ENCODE results near the gene RNF128.
A peak's percentile ranks its signal among the peaks of the same experiment; 100 is the strongest.

Gene RNF128

DNA sequence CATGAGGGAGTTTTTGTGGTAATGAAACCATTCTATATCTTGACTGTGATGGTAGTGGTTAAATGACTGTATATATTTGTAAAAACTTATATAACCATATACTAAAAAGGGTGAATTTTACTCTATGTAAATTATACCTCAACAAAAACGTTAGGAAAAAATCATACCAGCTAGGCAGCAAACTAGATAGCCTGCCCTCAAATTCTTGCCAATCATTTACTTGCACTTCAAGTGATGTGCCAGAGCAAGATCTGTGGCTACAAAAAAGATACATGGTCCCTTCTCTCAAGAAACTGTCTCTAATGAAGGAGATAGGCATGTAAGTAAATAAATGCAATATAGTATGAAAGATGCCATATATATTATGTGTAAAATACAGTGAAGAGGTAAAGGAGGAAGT is 10.0 kb upstream of the RNF128 start:
- H3K27ac ChIP-seq (ENCODE audit: low read depth, low read length): no peak overlapping the region
- peaks cover 3% of the 10 kb centered on the region for H3K27me3 ChIP-seq (ENCODE audit: control insufficient read depth, insufficient read depth, low read length)
- H3K4me1 ChIP-seq (ENCODE audit: control insufficient read depth, insufficient read depth, low read length): no peaks in the 10 kb centered on the region
- no peaks in the 10 kb centered on the region for H3K36me3 ChIP-seq (ENCODE audit: control insufficient read depth, insufficient read depth, low read length)
- no peak overlapping the region for H3K4me3 ChIP-seq (ENCODE audit: low read length)
- H3K9ac ChIP-seq (ENCODE audit: low read length): no peak overlapping the region

DNA sequence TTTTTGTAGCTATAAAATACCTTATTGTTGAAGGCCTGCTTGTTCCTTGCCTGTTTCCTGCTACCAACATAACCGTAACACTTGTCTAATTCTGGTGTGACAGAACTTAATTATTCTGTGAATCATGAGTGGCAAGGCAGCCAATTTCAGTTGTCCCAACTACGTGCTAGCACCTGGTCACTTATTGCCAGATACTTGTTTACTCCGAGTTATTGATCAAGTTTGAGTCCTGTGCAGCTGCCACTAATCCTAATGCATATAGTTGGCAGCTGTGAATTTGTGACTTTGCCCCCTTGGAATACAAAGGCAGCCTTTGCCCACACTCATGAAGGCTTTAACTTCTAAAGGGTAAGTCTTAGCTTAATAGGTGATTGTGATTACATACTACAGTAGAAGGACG is 7.8 kb upstream of the RNF128 start:
- no peak overlapping the region for H3K4me3 ChIP-seq (ENCODE audit: low read length)
- H3K27me3 ChIP-seq (ENCODE audit: control insufficient read depth, insufficient read depth, low read length): peaks cover 3% of the 10 kb centered on the region
- H3K9ac ChIP-seq (ENCODE audit: low read length): no peak overlapping the region
- H3K4me1 ChIP-seq (ENCODE audit: control insufficient read depth, insufficient read depth, low read length): no peaks in the 10 kb centered on the region
- H3K27ac ChIP-seq (ENCODE audit: low read depth, low read length): no peak overlapping the region
- H3K36me3 ChIP-seq (ENCODE audit: control insufficient read depth, insufficient read depth, low read length): no peaks in the 10 kb centered on the region

- no peak overlapping the region for H3K9ac ChIP-seq (ENCODE audit: low read length)
- H3K27ac ChIP-seq (ENCODE audit: low read depth, low read length): no peak overlapping the region
- H3K4me1 ChIP-seq (ENCODE audit: control insufficient read depth, insufficient read depth, low read length): no peaks in the 10 kb centered on the region
- peak overlapping the region; percentile 61 for H3K4me3 ChIP-seq (ENCODE audit: low read length)
- no peaks in the 10 kb centered on the region for H3K36me3 ChIP-seq (ENCODE audit: control insufficient read depth, insufficient read depth, low read length)
- no peaks in the 10 kb centered on the region for H3K27me3 ChIP-seq (ENCODE audit: control insufficient read depth, insufficient read depth, low read length)
Observed at GRCh38 chrX:106725931-106726330, 570 bp upstream of the RNF128 start.

GRCh38 chrX:106728337-106728736 is 1.8 kb downstream of the RNF128 start:
- H3K27me3 ChIP-seq (ENCODE audit: control insufficient read depth, insufficient read depth, low read length): no peaks in the 10 kb centered on the region
- no peak overlapping the region for H3K27ac ChIP-seq (ENCODE audit: low read depth, low read length)
- no peaks in the 10 kb centered on the region for H3K36me3 ChIP-seq (ENCODE audit: control insufficient read depth, insufficient read depth, low read length)
- H3K4me1 ChIP-seq (ENCODE audit: control insufficient read depth, insufficient read depth, low read length): no peaks in the 10 kb centered on the region
- no peak overlapping the region for H3K9ac ChIP-seq (ENCODE audit: low read length)
- H3K4me3 ChIP-seq (ENCODE audit: low read length): no peak overlapping the region

DNA sequence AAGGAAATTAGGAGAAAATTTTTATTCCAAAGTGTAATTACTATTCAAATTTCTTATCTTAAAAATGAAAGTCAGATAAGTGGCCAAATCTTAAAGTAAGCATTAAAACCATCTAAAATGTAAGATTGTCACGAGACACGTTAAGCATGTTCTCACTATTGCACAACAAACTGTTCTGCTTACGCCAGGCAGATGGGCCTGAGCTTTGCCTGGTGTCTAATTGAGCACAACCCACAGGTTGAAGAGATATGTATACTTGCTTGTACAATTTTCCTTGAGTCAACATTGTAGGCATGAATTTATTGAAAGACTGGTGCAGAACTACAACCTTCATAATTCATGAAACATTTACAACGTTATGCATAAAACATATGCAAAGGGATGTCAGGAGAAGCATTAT is 3.9 kb downstream of the RNF128 start:
- H3K4me1 ChIP-seq (ENCODE audit: control insufficient read depth, insufficient read depth, low read length): no peaks in the 10 kb centered on the region
- H3K27me3 ChIP-seq (ENCODE audit: control insufficient read depth, insufficient read depth, low read length): no peaks in the 10 kb centered on the region
- H3K36me3 ChIP-seq (ENCODE audit: control insufficient read depth, insufficient read depth, low read length): no peaks in the 10 kb centered on the region
- no peak overlapping the region for H3K4me3 ChIP-seq (ENCODE audit: low read length)
- H3K27ac ChIP-seq (ENCODE audit: low read depth, low read length): no peak overlapping the region
- no peak overlapping the region for H3K9ac ChIP-seq (ENCODE audit: low read length)

DNA sequence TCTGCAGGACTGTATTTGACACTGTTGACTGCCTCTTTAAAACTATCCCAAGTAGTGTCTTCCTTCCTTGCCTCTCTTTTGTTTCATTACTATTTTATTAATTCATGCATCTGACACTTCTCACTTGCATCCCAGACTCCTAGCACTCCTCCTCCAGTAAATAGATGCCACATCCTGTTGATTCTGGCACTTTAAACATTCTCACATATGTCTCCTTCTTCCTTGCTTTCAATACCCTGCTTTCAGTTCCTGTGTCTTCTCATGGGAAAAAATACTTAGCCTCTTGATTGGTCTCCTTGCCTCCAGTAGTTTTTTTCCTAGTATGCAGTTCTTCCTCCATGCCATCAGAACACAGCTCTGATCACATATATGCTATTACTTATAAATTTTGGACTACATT is 5.1 kb downstream of the RNF128 start:
- H3K36me3 ChIP-seq (ENCODE audit: control insufficient read depth, insufficient read depth, low read length): no peaks in the 10 kb centered on the region
- no peak overlapping the region for H3K9ac ChIP-seq (ENCODE audit: low read length)
- no peak overlapping the region for H3K4me3 ChIP-seq (ENCODE audit: low read length)
- no peak overlapping the region for H3K27ac ChIP-seq (ENCODE audit: low read depth, low read length)
- H3K27me3 ChIP-seq (ENCODE audit: control insufficient read depth, insufficient read depth, low read length): no peaks in the 10 kb centered on the region
- no peaks in the 10 kb centered on the region for H3K4me1 ChIP-seq (ENCODE audit: control insufficient read depth, insufficient read depth, low read length)

- Histone ChIP-seq H3K27ac (ENCODE audit: low read depth, low read length) (no peak overlapping the region), H3K4me3 (ENCODE audit: low read length) (no peak overlapping the region), H3K4me1 (ENCODE audit: control insufficient read depth, insufficient read depth, low read length) (no peaks in the 10 kb centered on the region), H3K36me3 (ENCODE audit: control insufficient read depth, insufficient read depth, low read length) (no peaks in the 10 kb centered on the region), H3K27me3 (ENCODE audit: control insufficient read depth, insufficient read depth, low read length) (no peaks in the 10 kb centered on the region), H3K9ac (ENCODE audit: low read length) (no peak overlapping the region)
Observed at GRCh38 chrX:106734827-106735226, 8.3 kb downstream of the RNF128 start.

- H3K4me1 ChIP-seq (ENCODE audit: control insufficient read depth, insufficient read depth, low read length): no peaks in the 10 kb centered on the region
- H3K9ac ChIP-seq (ENCODE audit: low read length): no peak overlapping the region
- H3K4me3 ChIP-seq (ENCODE audit: low read length): no peak overlapping the region
- no peaks in the 10 kb centered on the region for H3K36me3 ChIP-seq (ENCODE audit: control insufficient read depth, insufficient read depth, low read length)
- no peak overlapping the region for H3K27ac ChIP-seq (ENCODE audit: low read depth, low read length)
- no peaks in the 10 kb centered on the region for H3K27me3 ChIP-seq (ENCODE audit: control insufficient read depth, insufficient read depth, low read length)
Observed at GRCh38 chrX:106740193-106740780, 13.8 kb downstream of the RNF128 start.

DNA sequence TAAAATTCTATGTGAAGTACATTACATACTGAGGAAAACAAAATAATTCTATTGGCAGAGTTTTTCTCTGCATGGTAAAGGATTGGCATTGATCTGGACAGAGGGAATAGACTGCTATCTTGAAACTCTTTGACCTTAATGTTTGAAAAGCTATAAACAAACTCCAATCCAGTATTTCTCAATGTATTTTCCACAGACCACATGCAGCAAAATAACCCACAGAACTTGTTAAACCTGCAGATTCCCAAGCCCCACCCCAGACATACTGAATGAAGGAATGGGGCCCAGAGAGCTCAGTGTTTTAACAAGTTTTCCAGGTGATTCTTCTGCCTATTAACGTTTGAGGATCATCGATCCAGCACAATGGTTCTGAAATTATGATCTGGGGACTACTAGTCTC is 15.7 kb downstream of the RNF128 start:
- H3K36me3 ChIP-seq (ENCODE audit: control insufficient read depth, insufficient read depth, low read length): no peaks in the 10 kb centered on the region
- H3K4me3 ChIP-seq (ENCODE audit: low read length): no peak overlapping the region
- H3K4me1 ChIP-seq (ENCODE audit: control insufficient read depth, insufficient read depth, low read length): no peaks in the 10 kb centered on the region
- no peaks in the 10 kb centered on the region for H3K27me3 ChIP-seq (ENCODE audit: control insufficient read depth, insufficient read depth, low read length)
- no peak overlapping the region for H3K27ac ChIP-seq (ENCODE audit: low read depth, low read length)
- no peak overlapping the region for H3K9ac ChIP-seq (ENCODE audit: low read length)

- H3K4me3 ChIP-seq (ENCODE audit: low read length): no peak overlapping the region
- H3K27me3 ChIP-seq (ENCODE audit: control insufficient read depth, insufficient read depth, low read length): no peaks in the 10 kb centered on the region
- no peak overlapping the region for H3K27ac ChIP-seq (ENCODE audit: low read depth, low read length)
- no peak overlapping the region for H3K9ac ChIP-seq (ENCODE audit: low read length)
- H3K4me1 ChIP-seq (ENCODE audit: control insufficient read depth, insufficient read depth, low read length): no peaks in the 10 kb centered on the region
- H3K36me3 ChIP-seq (ENCODE audit: control insufficient read depth, insufficient read depth, low read length): no peaks in the 10 kb centered on the region
Observed at GRCh38 chrX:106742805-106743204, 16.3 kb downstream of the RNF128 start.

DNA sequence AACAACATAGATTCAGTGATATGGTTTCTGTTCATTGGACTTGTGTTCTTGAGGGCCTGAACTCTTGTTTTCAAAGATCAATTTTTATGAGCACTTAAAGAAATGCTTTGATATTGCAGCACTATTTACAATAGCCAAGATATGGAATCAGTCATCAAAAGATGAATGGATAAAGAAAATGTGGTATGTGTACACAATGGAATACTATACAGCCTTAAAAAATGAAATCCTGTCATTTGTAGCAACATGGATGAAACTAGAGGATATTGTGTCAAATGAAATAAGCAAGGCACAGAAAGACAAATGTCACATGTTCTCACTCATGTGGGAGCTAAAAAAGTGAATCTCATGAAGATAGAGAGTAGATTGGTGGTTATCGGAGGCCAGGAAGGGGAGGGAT is 21.9 kb downstream of the RNF128 start:
- no peaks in the 10 kb centered on the region for H3K36me3 ChIP-seq (ENCODE audit: control insufficient read depth, insufficient read depth, low read length)
- H3K27me3 ChIP-seq (ENCODE audit: control insufficient read depth, insufficient read depth, low read length): no peaks in the 10 kb centered on the region
- no peak overlapping the region for H3K27ac ChIP-seq (ENCODE audit: low read depth, low read length)
- H3K9ac ChIP-seq (ENCODE audit: low read length): no peak overlapping the region
- no peaks in the 10 kb centered on the region for H3K4me1 ChIP-seq (ENCODE audit: control insufficient read depth, insufficient read depth, low read length)
- H3K4me3 ChIP-seq (ENCODE audit: low read length): no peak overlapping the region

GRCh38 chrX:106751407-106751806 is 24.9 kb downstream of the RNF128 start:
- H3K27me3 ChIP-seq (ENCODE audit: control insufficient read depth, insufficient read depth, low read length): no peaks in the 10 kb centered on the region
- H3K4me3 ChIP-seq (ENCODE audit: low read length): no peak overlapping the region
- no peak overlapping the region for H3K27ac ChIP-seq (ENCODE audit: low read depth, low read length)
- H3K9ac ChIP-seq (ENCODE audit: low read length): no peak overlapping the region
- no peaks in the 10 kb centered on the region for H3K36me3 ChIP-seq (ENCODE audit: control insufficient read depth, insufficient read depth, low read length)
- no peaks in the 10 kb centered on the region for H3K4me1 ChIP-seq (ENCODE audit: control insufficient read depth, insufficient read depth, low read length)

DNA sequence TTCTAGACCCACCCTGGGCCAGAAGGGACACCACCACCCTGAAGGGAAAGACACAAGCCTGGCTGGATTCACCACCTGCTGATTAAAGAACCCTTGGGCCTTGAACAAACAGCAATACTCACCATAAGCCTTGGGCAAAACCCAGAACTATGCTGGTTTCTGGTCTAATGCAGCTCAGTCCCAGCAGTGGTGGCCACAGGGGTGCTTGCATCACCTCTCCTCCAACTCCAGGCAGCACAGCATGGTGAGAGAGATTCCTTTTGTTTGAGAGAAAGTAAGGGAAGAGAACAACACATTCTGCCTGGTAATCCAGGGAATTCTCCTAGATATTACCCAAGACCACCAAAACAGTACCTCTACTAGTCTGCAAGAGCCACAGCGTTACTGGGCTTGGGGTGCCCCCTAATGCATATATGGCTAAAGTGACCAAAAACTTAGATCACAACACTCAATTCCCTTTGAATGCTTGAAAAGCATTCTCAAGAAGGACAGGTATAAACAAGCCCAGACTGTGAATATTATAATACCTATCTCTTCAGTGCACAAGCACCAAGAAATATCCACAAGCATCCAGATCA is 25.7 kb downstream of the RNF128 start:
- no peaks in the 10 kb centered on the region for H3K36me3 ChIP-seq (ENCODE audit: control insufficient read depth, insufficient read depth, low read length)
- H3K27me3 ChIP-seq (ENCODE audit: control insufficient read depth, insufficient read depth, low read length): no peaks in the 10 kb centered on the region
- no peak overlapping the region for H3K27ac ChIP-seq (ENCODE audit: low read depth, low read length)
- no peaks in the 10 kb centered on the region for H3K4me1 ChIP-seq (ENCODE audit: control insufficient read depth, insufficient read depth, low read length)
- H3K9ac ChIP-seq (ENCODE audit: low read length): no peak overlapping the region
- no peak overlapping the region for H3K4me3 ChIP-seq (ENCODE audit: low read length)

All from rectal smooth muscle tissue (tissue), 1 donor.